SU-DHL-6 (cell line): ENCODE data around the gene OR6N1.

ENCODE experiments used
- H2AFZ ChIP-seq: fragments of 200-600 bp; sonication (generic); 2 replicates; pipeline ENCODE4 v1.6.1; 2014; ENCODE audit warnings: low read depth, mild to moderate bottlenecking, moderate library complexity, mixed read lengths, antibody characterized with exemption, low read length; ENCODE audit not compliant: severe bottlenecking
- H3F3A ChIP-seq: fragments of 200-600 bp; shearing (Covaris generic); 2 replicates; pipeline ENCODE4 v1.6.0; 2016; ENCODE audit warnings: antibody characterized with exemption, mild to moderate bottlenecking; ENCODE audit not compliant: insufficient read depth
- H3K27ac ChIP-seq: fragments of 200-600 bp; sonication (generic); 2 replicates; pipeline ENCODE4 v1.5.1; 2016; ENCODE audit warnings: low read depth, mild to moderate bottlenecking, low read length, moderate library complexity, mixed read lengths
- H3K27me3 ChIP-seq: fragments of 200-600 bp; sonication (generic), shearing (Covaris generic); 2 replicates; pipeline ENCODE4 v1.6.0; 2014; ENCODE audit warnings: mild to moderate bottlenecking, low read length
- H3K36me3 ChIP-seq: fragments of 200-600 bp; sonication (generic); 2 replicates; pipeline ENCODE4 v1.6.1; 2014; ENCODE audit warnings: mild to moderate bottlenecking, low read length, mixed read lengths
- H3K4me2 ChIP-seq: fragments of 300-600, 200-600 bp; shearing (Covaris generic), sonication (generic); 2 replicates; pipeline ENCODE4 v1.6.0; 2014; ENCODE audit warnings: low read length, low read depth, mild to moderate bottlenecking; ENCODE audit not compliant: poor library complexity, severe bottlenecking
- H3K4me3 ChIP-seq: fragments of 200-600 bp; sonication (generic); 2 replicates; pipeline ENCODE4 v1.5.1; 2014; ENCODE audit warnings: antibody characterized with exemption, low read length, mild to moderate bottlenecking, mixed read lengths; ENCODE audit not compliant: insufficient read depth, poor library complexity, severe bottlenecking
- H3K79me2 ChIP-seq: fragments of 200-600 bp; sonication (generic); 2 replicates; pipeline ENCODE4 v1.6.1; 2014; ENCODE audit warnings: mild to moderate bottlenecking, low read length, moderate library complexity; ENCODE audit not compliant: insufficient read depth
- H3K9ac ChIP-seq: fragments of 200-600 bp; sonication (generic); 2 replicates; pipeline ENCODE4 v1.7.0; 2014; ENCODE audit warnings: mild to moderate bottlenecking, low read length
- H3K9me2 ChIP-seq: fragments of 200-600 bp; sonication (generic); replicated peaks from 2 replicates; pipeline ENCODE4 v1.6.1; 2014; ENCODE audit warnings: low read length; ENCODE audit not compliant: insufficient read depth
- H3K9me3 ChIP-seq: fragments of 200-600 bp; sonication (generic); 2 replicates; pipeline ENCODE4 v1.6.1; 2014; ENCODE audit warnings: low read length, mixed read lengths; ENCODE audit not compliant: insufficient read depth
- H4K20me1 ChIP-seq: fragments of 200-600 bp; sonication (generic); 2 replicates; pipeline ENCODE4 v1.6.1; 2014; ENCODE audit warnings: low read depth, mild to moderate bottlenecking, antibody characterized with exemption, low read length, moderate library complexity, mixed read lengths
- CTCF ChIP-seq: fragments of 200-600 bp; sonication (generic); IDR thresholded peaks from one replicate; pipeline ENCODE4 v1.5.1; 2017; ENCODE audit warnings: antibody characterized with exemption, mild to moderate bottlenecking, low read length, moderate library complexity; ENCODE audit not compliant: insufficient read depth, poor library complexity, severe bottlenecking
- EZH2phosphoT487 ChIP-seq: fragments of 200-600 bp; sonication (generic), shearing (Covaris generic); conservative IDR thresholded peaks from 2 replicates; pipeline ENCODE4 v1.6.1; 2018; ENCODE audit warnings: mild to moderate bottlenecking, antibody characterized with exemption, low read length, moderate library complexity, mixed read lengths

OR6N1 gene

GRCh38 chr1:158771950-158772866 is at the start of gene OR6N1:
TSS of gene OR6N1 (minus strand) at chr1:158772195. CDS start at chr1:158766682, 5,513 bp downstream.
- no peaks in the 10 kb centered on the region for H3K36me3 ChIP-seq
- no peak within 1 kb of the TSS for H3K4me3 ChIP-seq
- no peaks in the 10 kb centered on the region for H4K20me1 ChIP-seq
- H3F3A ChIP-seq, result no peaks in the 10 kb centered on the region
- H3K4me2 ChIP-seq, result no peak within 1 kb of the TSS
- no peak within 1 kb of the TSS for H3K27ac ChIP-seq
- H3K9me3 ChIP-seq, result no peaks in the 10 kb centered on the region
- no peaks in the 10 kb centered on the region for H3K27me3 ChIP-seq
- H2AFZ ChIP-seq, result no peak within 1 kb of the TSS
- H3K9ac ChIP-seq, result no peak within 1 kb of the TSS
- TF ChIP-seq CTCF, result no peak
- no peak for TF ChIP-seq EZH2phosphoT487
- no peaks in the 10 kb centered on the region for H3K9me2 ChIP-seq
- no peaks in the 10 kb centered on the region for H3K79me2 ChIP-seq

- no peaks in the 10 kb centered on the region for H4K20me1 ChIP-seq
- no peak overlapping the region for H3K4me2 ChIP-seq
- no peak overlapping the region for H3K4me3 ChIP-seq
- no peaks in the 10 kb centered on the region for H3K9me2 ChIP-seq
- H3K79me2 ChIP-seq, result no peaks in the 10 kb centered on the region
- no peaks in the 10 kb centered on the region for H3K36me3 ChIP-seq
- no peaks in the 10 kb centered on the region for H3K27me3 ChIP-seq
- no peaks in the 10 kb centered on the region for H3F3A ChIP-seq
- H3K9ac ChIP-seq, result no peak overlapping the region
- TF ChIP-seq CTCF (no peak), EZH2phosphoT487 (no peak)
- no peaks in the 10 kb centered on the region for H3K9me3 ChIP-seq
- H2AFZ ChIP-seq, result no peak overlapping the region
- no peak overlapping the region for H3K27ac ChIP-seq
Observed at GRCh38 chr1:158821723-158822122, 49.7 kb upstream of the OR6N1 start.

GRCh38 chr1:158819461-158820443 is 47.8 kb upstream of the OR6N1 start:
- Histone ChIP-seq H3K27me3 (no peaks in the 10 kb centered on the region), H3K36me3 (no peaks in the 10 kb centered on the region), H3K4me3 (no peak overlapping the region), H3K27ac (no peak overlapping the region), H3K79me2 (no peaks in the 10 kb centered on the region), H2AFZ (no peak overlapping the region), H3F3A (no peaks in the 10 kb centered on the region), H3K9ac (no peak overlapping the region), H3K4me2 (no peak overlapping the region), H4K20me1 (no peaks in the 10 kb centered on the region), H3K9me3 (no peaks in the 10 kb centered on the region), H3K9me2 (no peaks in the 10 kb centered on the region)
- TF ChIP-seq CTCF (no peak), EZH2phosphoT487 (no peak)
